ENCODE results near the gene TLE1. TPM values are rescaled to one million over a fixed set of nuclear protein-coding genes. Genes with fewer than 3 reads are reported as not detected.

The TLE1 gene
- total and polyA plus RNA-seq, 9 of the 15 experiments (the other 6 are each of a cell fraction or from before 2014, with no cell fraction given) = 0.11 TPM; not detected in 8

GRCh38 chr9:81537964-81538363 lies 151.4 kb downstream of the TLE1 start:
- no peak overlapping the region for H2AFZ ChIP-seq (ENCODE audit: low read depth, low read length)
- H3K4me1 ChIP-seq (replicated peaks in 1 of 2; ENCODE audit: control insufficient read depth in 2 of 2, insufficient read depth in 2 of 2, low read length in 2 of 2) = no peaks in the 10 kb centered on the region
- H3K9ac ChIP-seq (ENCODE audit: insufficient read depth in 1 of 2, low read depth in 2 of 2, low read length in 2 of 2) = no peak overlapping the region
- H3K36me3 ChIP-seq (ENCODE audit: control insufficient read depth, insufficient read depth, low read length) = no peaks in the 10 kb centered on the region
- H3K9me3 ChIP-seq (replicated peaks; ENCODE audit: control insufficient read depth, insufficient read depth, low read depth, low read length) = no peaks in the 10 kb centered on the region
- ChIA-PET CTCF (ENCODE audit: low intra/inter-chr PET ratio) (no interaction called here), POLR2A (no interaction called here)
- DNase-seq (ENCODE audit: extremely low read depth in 1 of 4, low spot score in 3 of 4) (no peak), FAIRE-seq (no peak), ATAC-seq (no peak)
- 0% methylated on average over 1 of the region's 1 CpG for WGBS (ENCODE audit: insufficient coverage, low coverage, missing lambda C conversion rate)
- no TSS peak for BruUV-seq (replicated peaks)
- intact Hi-C loops (cut with micrococcal nuclease) = no loop called here
- no peaks in the 10 kb centered on the region for H3K27me3 ChIP-seq (ENCODE audit: control insufficient read depth in 2 of 2, insufficient read depth in 2 of 2, low read length in 2 of 2)
- H3K4me2 ChIP-seq (ENCODE audit: insufficient read depth, low read length) = no peak overlapping the region
- H3K4me3 ChIP-seq = no peak overlapping the region
- no peaks in the 10 kb centered on the region for H4K20me1 ChIP-seq (replicated peaks; ENCODE audit: control insufficient read depth, insufficient read depth, low read length)
- no peaks in the 10 kb centered on the region for H3K9me1 ChIP-seq (ENCODE audit: control insufficient read depth, insufficient read depth, low read length)
- no peaks in the 10 kb centered on the region for H3K79me2 ChIP-seq (ENCODE audit: control insufficient read depth, insufficient read depth, low read length)
- H3K27ac ChIP-seq (ENCODE audit: extremely low read depth, low read depth, low read length) = no peak overlapping the region
- in situ Hi-C loops (cut with MboI) = no loop called here
- TF ChIP-seq TRIM28 (IDR thresholded peaks at IDR 0.05) (no peak), MLX (CRISPR knock-in tag; conservative IDR thresholded peaks at IDR 0.05) (no peak), ZSCAN32 (CRISPR knock-in tag; IDR thresholded peaks at IDR 0.05) (no peak), PRPF4 (IDR thresholded peaks at IDR 0.05; ENCODE audit: insufficient read depth, low read depth, low read length, poor library complexity, severe bottlenecking) (no peak), PML (IDR thresholded peaks at IDR 0.05; ENCODE audit: low read length) (no peak), ZNF165 (CRISPR knock-in tag; IDR thresholded peaks at IDR 0.05; ENCODE audit: borderline replicate concordance) (no peak), PTBP1 (IDR thresholded peaks at IDR 0.05; ENCODE audit: low read depth, low read length) (no peak), RNF219 (CRISPR knock-in tag; IDR thresholded peaks at IDR 0.05) (no peak), ZMIZ1 (IDR thresholded peaks at IDR 0.05; ENCODE audit: low read depth in 2 of 2, low read length in 2 of 2) (no peak), FOXK2 (conservative IDR thresholded peaks at IDR 0.05 in 1 of 2, IDR thresholded peaks at IDR 0.05 in 1 of 2; ENCODE audit: low read depth in 2 of 2) (no peak), NFYB (IDR thresholded peaks at IDR 0.05; ENCODE audit: extremely low read depth, insufficient read length) (no peak), HMG20A (CRISPR knock-in tag; conservative IDR thresholded peaks at IDR 0.05) (no peak), TFE3 (CRISPR knock-in tag; IDR thresholded peaks at IDR 0.05) (no peak), NR2C2 (CRISPR knock-in tag; IDR thresholded peaks at IDR 0.05) (no peak), NR2C2 (tag; IDR thresholded peaks at IDR 0.05) (no peak), TARDBP (IDR thresholded peaks at IDR 0.05) (no peak)
